NCI-H446 treated with DMSO at 0.1 percent for 48 hours (cell line): ENCODE measurements around the gene TRABD2B.

Experiments
- DNase-seq: peaks from one replicate; lab custom pipeline; 2025; lab: John Stamatoyannopoulos, UW

The TRABD2B gene

GRCh38 chr1:47849591-47850261, 147.5 kb downstream of the TRABD2B start:
- DNase-seq: no peak

DNA sequence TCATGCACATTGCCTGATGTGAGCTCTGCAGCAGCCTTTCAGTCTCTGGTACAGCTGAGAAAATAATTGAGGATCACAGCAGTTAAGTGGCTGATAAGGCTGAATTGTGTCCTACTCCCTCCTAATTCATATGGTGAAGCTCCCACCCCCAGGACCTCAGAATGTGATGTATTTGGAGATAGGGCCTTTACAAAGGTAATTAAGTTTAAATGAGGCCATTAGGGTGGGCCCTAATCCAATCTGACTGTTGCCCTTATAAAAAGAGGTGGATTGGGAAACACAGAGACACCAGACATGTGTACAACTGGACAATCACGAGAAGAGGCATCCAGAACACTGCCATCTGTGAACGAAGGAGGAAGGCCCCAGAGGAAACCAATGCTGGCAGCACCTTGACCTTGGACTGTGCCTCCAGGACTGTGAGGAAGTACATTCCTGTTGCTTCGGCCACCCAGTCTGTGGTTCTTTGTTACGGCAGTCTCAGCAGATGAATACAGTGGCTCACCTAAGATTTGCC, 148.1 kb downstream of the TRABD2B start:
- no peak for DNase-seq

- DNase-seq: no peak
Observed at GRCh38 chr1:47847763-47848162, 149.4 kb downstream of the TRABD2B start.

DNA sequence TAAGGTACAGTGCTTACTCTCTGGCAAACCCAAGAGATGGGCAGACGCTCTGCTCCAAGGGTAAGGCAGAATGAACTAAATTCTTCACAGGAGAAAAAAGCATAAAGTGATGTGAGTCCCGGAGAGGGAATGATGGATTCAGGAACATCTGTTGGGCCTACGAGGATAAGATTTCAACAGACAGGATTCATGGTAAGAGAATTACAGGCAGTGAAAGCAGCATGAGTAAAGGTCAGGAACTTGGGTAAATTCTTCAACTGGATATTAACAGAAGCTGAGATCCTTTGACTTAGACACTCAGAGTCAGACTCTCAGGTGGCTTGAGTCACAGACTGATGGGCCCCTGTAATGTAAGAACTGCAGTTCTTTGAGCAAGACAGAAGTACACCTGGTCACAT, 152.6 kb downstream of the TRABD2B start:
- no peak for DNase-seq

GRCh38 chr1:47843781-47844557, 153.2 kb downstream of the TRABD2B start:
- no peak for DNase-seq

DNA sequence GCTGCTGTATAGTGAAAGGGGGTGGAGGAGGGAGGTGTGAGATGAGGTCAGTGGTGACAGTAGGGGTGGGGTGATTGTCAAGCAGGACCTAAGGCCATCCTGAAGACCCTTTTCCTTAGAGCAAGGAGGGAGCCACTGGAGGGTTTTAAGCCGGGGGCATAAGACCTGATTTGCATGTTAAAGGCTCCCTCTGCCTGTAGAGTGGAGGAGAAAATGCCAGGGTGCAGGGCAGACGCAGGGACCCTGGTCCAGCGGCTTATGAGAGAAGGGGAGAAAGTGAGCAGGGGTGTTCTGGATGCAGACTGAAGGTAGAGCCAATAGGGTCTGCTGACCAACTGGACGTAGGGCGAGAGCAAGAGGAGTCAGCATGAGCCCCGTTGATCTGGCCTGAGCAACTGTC, 154.1 kb downstream of the TRABD2B start:
- DNase-seq: no peak

- no peak for DNase-seq
Observed at GRCh38 chr1:47842228-47842919, 154.8 kb downstream of the TRABD2B start.

DNA sequence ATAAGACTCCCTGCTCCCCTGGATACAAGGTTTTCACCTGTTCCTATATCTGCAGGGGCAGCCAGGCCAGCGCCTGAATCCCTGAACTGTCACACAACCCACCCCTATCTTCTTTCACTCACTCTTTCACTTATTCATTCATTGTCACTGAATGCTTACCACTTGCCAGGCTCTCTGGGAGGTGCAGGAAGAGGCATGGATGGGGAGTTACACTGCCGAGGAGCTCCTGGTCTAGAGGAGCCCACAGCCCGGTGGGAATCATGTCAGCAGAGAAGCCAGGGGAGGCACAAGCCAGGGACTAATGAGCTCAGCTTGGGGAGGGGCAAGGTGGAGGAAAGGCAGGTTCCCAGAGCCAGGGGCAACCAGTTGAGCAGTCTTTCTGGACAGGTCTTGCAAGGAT, 155.8 kb downstream of the TRABD2B start:
- no peak for DNase-seq

DNA sequence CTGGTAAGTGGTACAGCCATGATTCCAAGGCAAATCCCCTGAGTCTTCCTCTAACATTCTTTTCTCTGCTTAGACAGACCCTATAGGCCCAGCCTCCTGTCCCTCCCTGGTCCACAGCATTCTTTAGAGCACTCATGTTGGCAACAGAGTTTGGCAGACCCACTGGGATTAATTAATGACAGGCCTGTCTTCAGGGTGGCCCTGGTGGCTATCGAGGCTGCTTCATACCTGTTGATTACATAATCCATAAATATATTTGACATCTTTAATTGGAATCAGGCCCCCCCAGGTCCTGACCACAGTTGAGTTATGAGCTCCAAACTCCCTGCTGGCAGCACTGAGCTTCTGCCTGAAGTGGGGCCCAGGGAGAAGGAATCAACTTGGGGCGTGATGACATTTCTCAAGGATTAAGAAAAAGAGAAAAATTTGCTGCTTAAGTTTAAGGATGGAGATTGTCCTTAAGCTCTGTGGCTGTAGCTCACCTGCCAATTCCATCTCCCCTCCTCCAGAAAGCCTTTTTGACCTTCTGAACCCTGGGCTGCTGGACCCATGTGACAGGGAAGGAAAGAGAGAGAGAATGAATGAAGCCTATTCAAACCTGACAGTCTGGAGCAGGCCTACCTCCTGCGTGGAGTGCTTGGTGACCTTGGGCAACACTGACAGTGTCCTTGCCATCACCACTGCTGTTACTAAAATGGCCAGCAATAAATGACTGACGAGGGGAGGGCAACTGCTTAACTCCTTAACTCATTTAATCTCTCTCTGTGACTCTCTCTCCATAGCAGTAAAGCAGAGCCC, 156.6 kb downstream of the TRABD2B start:
- no peak for DNase-seq

GRCh38 chr1:47839433-47839760, 157.8 kb downstream of the TRABD2B start:
- DNase-seq: no peak

DNA sequence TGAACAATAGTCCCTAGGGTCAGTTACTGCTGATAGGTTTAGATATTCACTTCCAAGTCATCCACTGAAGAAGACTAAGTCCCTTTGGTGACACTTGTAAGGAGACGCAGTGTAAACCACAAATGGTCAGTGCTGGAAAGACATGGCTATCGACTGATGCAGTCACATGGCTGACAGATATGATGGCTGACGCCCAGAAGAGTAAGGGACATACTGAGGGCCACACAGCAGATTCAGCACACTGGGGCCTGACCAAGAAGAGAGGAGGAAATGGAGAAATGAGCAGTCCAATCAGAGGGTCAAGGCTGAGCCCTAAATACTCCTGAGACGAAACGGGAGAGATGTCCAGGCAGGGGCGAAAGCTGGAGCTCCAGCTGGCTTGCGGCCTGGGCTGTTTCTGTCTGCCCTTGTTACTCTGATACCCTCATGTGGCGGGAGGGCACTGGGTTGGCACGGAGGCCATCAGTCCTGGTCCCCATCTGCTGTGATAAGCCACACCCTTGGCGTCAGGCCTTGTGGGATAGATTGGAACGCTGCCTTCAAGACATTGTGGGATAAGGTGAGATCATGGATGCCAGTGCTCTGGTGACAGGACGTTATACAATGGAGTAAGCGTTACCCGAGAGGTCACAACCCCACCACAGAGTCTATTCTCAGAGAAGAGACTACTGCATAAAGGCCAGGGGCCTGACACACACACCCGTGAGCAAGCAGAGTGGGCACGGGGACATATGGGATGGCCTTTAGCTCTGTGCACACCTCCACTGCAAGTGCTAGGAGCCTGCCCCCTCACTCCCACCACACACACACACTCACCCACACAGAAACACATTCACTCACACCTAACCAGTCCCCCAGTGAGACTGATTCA, 158.4 kb downstream of the TRABD2B start:
- DNase-seq: no peak

- no peak for DNase-seq
Observed at GRCh38 chr1:47837866-47838561, 159.2 kb downstream of the TRABD2B start.

GRCh38 chr1:47837056-47837830, 159.9 kb downstream of the TRABD2B start:
- DNase-seq: no peak

- no peak for DNase-seq
Observed at GRCh38 chr1:47835409-47835808, 161.8 kb downstream of the TRABD2B start.

- no peak for DNase-seq
Observed at GRCh38 chr1:47834326-47834725, 162.9 kb downstream of the TRABD2B start.

DNA sequence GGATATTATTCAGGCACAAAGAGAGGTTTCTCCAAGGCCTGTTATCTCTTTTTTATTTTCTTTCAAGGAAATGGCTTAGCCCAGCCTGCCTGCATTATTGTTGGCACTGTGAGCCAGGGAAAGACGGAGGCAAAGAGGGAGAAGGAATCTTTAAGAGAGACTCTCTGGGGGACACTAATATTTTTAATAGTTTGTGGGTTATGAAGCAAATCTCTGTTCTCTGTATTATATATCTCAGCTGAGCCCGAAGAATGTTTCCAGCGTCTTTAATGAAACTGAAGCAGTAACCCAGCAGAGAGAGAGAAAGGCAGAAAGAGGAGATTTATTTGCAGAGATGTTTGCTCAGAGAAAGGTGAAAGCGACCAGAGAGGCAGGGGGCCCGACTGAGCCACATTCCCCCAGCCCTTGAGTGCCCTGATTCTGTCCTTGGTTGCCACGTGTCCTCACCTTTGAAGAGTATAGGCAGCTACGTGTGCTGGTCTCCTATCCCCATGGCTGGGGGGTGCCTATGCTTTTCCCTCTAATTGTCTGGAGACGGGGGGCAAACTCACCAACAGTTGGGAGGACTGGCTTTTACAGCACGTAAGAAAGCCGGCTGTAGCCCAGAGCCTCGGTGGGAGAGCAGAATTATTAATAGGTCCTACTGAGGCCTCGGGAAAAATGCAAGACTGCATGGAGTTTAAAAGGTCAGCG, 166.4 kb downstream of the TRABD2B start:
- no peak for DNase-seq

GRCh38 chr1:47830021-47830420, 167.2 kb downstream of the TRABD2B start:
- DNase-seq: no peak

DNA sequence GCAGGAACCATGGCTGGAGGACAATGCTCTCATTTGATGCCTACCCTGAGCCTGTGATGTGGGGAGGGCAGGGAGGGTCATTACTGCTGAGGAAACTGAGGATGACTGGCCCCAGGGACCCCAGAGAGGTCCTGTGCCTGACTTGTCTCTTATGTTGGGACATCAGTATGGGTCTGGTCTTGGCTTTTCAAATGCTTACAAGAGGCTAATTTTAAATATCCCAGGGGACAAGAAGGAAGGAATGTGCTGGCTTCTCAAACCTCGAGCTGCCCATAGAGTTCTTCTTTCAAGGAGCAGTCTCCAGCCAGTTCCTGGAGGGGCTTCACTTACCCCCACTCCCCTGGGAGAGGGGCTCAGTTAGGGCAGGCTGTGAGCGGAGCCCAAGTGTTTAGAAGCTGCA, 168.2 kb downstream of the TRABD2B start:
- DNase-seq: no peak

DNA sequence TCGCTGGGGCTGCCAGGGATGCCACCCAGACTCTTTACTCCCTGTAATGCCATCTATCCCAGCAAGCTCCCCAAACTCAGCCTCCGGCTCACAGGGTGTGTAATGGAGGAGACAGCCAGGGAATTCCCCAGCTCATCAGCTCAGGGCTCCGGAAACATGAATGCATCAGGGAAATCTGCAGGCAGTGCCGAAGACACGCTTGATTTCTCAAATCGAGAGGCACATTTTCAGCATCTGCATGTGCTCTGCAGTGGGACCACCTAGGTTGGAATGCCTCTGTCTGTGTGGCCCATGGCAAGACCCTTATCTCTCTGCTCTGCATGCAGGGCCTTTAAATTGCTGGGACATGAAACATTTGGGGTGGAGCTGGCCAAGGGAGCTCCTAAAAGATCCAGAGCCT, 170.1 kb downstream of the TRABD2B start:
- DNase-seq: no peak
